ENCODE measurements around the gene LRMDA. TPM values are rescaled to one million over a fixed set of nuclear protein-coding genes. Genes with fewer than 3 reads are reported as not detected.

LRMDA gene
- polyA plus RNA-seq, 1 donor (not counting 4 experiments of a cell fraction or from before 2014, with no cell fraction given): not detected

- no peaks in the 10 kb centered on the region for H3K36me3 ChIP-seq (ENCODE audit: control insufficient read depth in 2 of 2, extremely low read depth in 1 of 2, insufficient read depth in 2 of 2, low read length in 2 of 2)
- no peak overlapping the region for H3K4me3 ChIP-seq (ENCODE audit: control insufficient read depth in 2 of 3, extremely low read depth in 1 of 3, insufficient read depth in 2 of 3, low read depth in 1 of 3, low read length in 3 of 3)
- no peak overlapping the region for H3K27ac ChIP-seq (ENCODE audit: control insufficient read depth, insufficient read depth, low read length)
- H3K9me1 ChIP-seq (ENCODE audit: control insufficient read depth, extremely low read depth, insufficient read depth, low read length): no peaks in the 10 kb centered on the region
- H4K20me1 ChIP-seq (ENCODE audit: control insufficient read depth, extremely low read depth, insufficient read depth, low read length): no peaks in the 10 kb centered on the region
- H2AFZ ChIP-seq (ENCODE audit: control insufficient read depth, low read length): no peak overlapping the region
- H3K9me3 ChIP-seq (ENCODE audit: control insufficient read depth, low read depth, low read length): no peaks in the 10 kb centered on the region
- H3K4me2 ChIP-seq (ENCODE audit: control insufficient read depth, extremely low read depth, insufficient read depth, low read depth, low read length): no peak overlapping the region
- no peaks in the 10 kb centered on the region for H3K79me2 ChIP-seq (ENCODE audit: control insufficient read depth, insufficient read depth, low read length)
- no peaks in the 10 kb centered on the region for H3K27me3 ChIP-seq (ENCODE audit: control insufficient read depth, extremely low read depth, insufficient read depth, low read length)
- H3K4me1 ChIP-seq (ENCODE audit: control insufficient read depth, extremely low read depth, insufficient read depth, low read length): no peaks in the 10 kb centered on the region
- dilution Hi-C loops (cut with MboI; ENCODE audit: extremely low pct_ligation_motif_present, low sequenced_read_pairs): no loop called here
- no peak overlapping the region for H3K9ac ChIP-seq (ENCODE audit: control insufficient read depth, extremely low read depth, insufficient read depth, low read length)
- no peak for DNase-seq (ENCODE audit: low read depth, low spot score)
- no peak for FAIRE-seq
- TF ChIP-seq, protein P1, sequence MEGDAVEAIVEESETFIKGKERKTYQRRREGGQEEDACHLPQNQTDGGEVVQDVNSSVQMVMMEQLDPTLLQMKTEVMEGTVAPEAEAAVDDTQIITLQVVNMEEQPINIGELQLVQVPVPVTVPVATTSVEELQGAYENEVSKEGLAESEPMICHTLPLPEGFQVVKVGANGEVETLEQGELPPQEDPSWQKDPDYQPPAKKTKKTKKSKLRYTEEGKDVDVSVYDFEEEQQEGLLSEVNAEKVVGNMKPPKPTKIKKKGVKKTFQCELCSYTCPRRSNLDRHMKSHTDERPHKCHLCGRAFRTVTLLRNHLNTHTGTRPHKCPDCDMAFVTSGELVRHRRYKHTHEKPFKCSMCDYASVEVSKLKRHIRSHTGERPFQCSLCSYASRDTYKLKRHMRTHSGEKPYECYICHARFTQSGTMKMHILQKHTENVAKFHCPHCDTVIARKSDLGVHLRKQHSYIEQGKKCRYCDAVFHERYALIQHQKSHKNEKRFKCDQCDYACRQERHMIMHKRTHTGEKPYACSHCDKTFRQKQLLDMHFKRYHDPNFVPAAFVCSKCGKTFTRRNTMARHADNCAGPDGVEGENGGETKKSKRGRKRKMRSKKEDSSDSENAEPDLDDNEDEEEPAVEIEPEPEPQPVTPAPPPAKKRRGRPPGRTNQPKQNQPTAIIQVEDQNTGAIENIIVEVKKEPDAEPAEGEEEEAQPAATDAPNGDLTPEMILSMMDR (optimal IDR thresholded peaks at IDR 0.05 in 1 of 3, IDR thresholded peaks at IDR 0.05 in 1 of 3, conservative IDR thresholded peaks at IDR 0.05 in 1 of 3; ENCODE audit: extremely low read depth in 1 of 3, insufficient read depth in 2 of 3, low read length in 3 of 3): no peak
- no peak for TF ChIP-seq EZH2 (IDR thresholded peaks at IDR 0.05; ENCODE audit: low read length)
These were observed 1119.4 kb downstream of the LRMDA start for GRCh38 chr10:76550806-76551205.

DNA sequence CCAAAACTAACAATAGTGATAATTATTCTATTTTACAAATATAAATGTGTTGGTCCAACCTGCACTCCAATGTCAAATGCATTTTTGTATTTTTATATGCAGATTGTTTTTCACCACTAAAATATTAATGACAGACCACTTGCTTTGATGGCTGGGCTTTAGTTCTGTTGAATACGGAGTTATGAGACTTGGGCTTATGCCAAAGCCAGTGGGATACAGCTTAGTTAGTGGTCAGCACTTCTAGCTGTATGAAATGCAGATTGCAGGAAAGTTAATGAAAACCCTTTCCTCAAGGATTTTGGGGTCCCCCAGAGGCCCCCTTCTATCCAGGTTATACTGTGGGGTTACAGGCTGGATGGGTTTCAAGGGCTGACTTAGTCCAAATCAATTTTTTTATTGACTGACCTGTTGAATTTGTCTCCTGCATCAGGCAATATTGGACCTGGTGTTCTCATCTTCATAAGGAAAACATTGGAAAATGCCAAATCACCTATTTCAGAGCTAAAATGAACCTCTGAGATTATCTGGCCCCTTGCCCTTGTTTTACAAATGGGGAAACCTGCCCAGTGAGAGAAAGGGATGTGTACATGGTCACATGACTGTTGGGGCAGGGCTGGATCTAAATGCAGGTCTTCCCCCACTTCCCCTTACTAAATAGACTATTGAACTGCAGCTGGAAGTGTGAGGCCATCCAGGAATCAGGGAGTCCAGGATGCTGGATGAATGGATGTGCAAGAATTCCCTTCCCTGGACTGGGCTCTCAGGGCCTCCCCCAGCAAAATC, 1120.9 kb downstream of the LRMDA start:
- no peaks in the 10 kb centered on the region for H3K79me2 ChIP-seq (ENCODE audit: control insufficient read depth, insufficient read depth, low read length)
- no peak overlapping the region for H2AFZ ChIP-seq (ENCODE audit: control insufficient read depth, low read length)
- no peaks in the 10 kb centered on the region for H3K9me1 ChIP-seq (ENCODE audit: control insufficient read depth, extremely low read depth, insufficient read depth, low read length)
- no peak overlapping the region for H3K4me3 ChIP-seq (ENCODE audit: control insufficient read depth in 2 of 3, extremely low read depth in 1 of 3, insufficient read depth in 2 of 3, low read depth in 1 of 3, low read length in 3 of 3)
- H4K20me1 ChIP-seq (ENCODE audit: control insufficient read depth, extremely low read depth, insufficient read depth, low read length): no peaks in the 10 kb centered on the region
- no peaks in the 10 kb centered on the region for H3K9me3 ChIP-seq (ENCODE audit: control insufficient read depth, low read depth, low read length)
- no peaks in the 10 kb centered on the region for H3K36me3 ChIP-seq (ENCODE audit: control insufficient read depth in 2 of 2, extremely low read depth in 1 of 2, insufficient read depth in 2 of 2, low read length in 2 of 2)
- H3K27ac ChIP-seq (ENCODE audit: control insufficient read depth, insufficient read depth, low read length): no peak overlapping the region
- no peak overlapping the region for H3K9ac ChIP-seq (ENCODE audit: control insufficient read depth, extremely low read depth, insufficient read depth, low read length)
- FAIRE-seq (no peak), DNase-seq (ENCODE audit: low read depth, low spot score) (no peak)
- no peak for TF ChIP-seq EZH2 (IDR thresholded peaks at IDR 0.05; ENCODE audit: low read length)
- TF ChIP-seq, protein P1 (optimal IDR thresholded peaks at IDR 0.05 in 1 of 3, IDR thresholded peaks at IDR 0.05 in 1 of 3, conservative IDR thresholded peaks at IDR 0.05 in 1 of 3; ENCODE audit: extremely low read depth in 1 of 3, insufficient read depth in 2 of 3, low read length in 3 of 3): no peak
- no peak overlapping the region for H3K4me2 ChIP-seq (ENCODE audit: control insufficient read depth, extremely low read depth, insufficient read depth, low read depth, low read length)
- dilution Hi-C loops (cut with MboI; ENCODE audit: extremely low pct_ligation_motif_present, low sequenced_read_pairs): no loop called here
- H3K27me3 ChIP-seq (ENCODE audit: control insufficient read depth, extremely low read depth, insufficient read depth, low read length): no peaks in the 10 kb centered on the region
- H3K4me1 ChIP-seq (ENCODE audit: control insufficient read depth, extremely low read depth, insufficient read depth, low read length): no peaks in the 10 kb centered on the region

Measured in keratinocyte (primary cell).